Fibroblast of skin of left quadriceps (primary cell): ENCODE data around the gene HSD17B2.
"Not testable (repeated sequence)": the region's sequence is repeated elsewhere in the genome, so short reads cannot be mapped to it uniquely, and the experiment has no call there.

ENCODE experiments used
- DNase-seq, 2 experiments: peaks; one replicate each; pipeline ENCODE4 v3.0.0-alpha.2; 2013; ENCODE audit warnings: low read depth in 2 of 2

The HSD17B2 gene

DNA sequence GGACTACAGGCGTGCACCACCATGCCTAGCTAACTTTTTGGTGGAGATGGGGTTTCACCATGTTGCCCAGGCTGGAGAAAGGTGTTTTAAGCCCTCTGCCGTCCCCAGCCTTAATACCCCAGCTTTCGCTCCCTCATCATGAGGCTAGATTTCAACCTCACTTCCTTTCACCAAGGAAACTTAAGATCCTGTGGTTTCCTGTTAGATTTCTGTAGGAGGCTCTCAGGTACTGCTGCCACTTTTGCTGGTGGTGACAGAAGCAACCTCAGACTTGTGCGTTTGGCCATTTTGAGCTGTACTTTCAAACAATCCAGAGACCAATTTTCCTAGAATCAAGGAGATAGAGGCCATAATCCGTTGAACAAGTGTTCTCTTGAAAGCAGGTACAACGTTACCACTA lies 98.7 kb downstream of the HSD17B2 start:
- DNase-seq: no peak

GRCh38 chr16:82134846-82135245 lies 99.8 kb downstream of the HSD17B2 start:
- no peak for DNase-seq

DNA sequence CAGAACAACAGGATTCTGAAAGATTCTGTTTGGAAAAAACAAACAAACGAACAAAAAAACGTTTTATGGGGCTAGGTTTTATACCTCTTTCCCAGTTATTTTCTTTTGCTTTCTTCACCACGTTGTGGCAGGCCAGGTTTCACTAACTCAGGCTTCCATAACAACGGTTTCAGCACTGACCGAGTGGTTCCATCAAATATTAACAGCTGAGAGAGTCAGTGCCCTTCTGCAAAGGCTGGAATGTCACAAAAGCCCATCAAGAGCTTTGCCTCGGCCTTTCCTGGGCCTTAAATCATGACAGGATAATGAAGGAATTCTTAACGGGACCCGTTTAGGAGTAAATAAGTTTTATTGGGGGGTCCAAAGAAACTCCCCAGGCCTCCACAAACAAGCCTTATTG lies 100.8 kb downstream of the HSD17B2 start:
- no peak for DNase-seq

GRCh38 chr16:82136956-82137821 lies 102.1 kb downstream of the HSD17B2 start:
- DNase-seq: peak; percentile 3 to 4

- DNase-seq: no peak
These were observed 102.7 kb downstream of the HSD17B2 start for GRCh38 chr16:82137822-82138167.

DNA sequence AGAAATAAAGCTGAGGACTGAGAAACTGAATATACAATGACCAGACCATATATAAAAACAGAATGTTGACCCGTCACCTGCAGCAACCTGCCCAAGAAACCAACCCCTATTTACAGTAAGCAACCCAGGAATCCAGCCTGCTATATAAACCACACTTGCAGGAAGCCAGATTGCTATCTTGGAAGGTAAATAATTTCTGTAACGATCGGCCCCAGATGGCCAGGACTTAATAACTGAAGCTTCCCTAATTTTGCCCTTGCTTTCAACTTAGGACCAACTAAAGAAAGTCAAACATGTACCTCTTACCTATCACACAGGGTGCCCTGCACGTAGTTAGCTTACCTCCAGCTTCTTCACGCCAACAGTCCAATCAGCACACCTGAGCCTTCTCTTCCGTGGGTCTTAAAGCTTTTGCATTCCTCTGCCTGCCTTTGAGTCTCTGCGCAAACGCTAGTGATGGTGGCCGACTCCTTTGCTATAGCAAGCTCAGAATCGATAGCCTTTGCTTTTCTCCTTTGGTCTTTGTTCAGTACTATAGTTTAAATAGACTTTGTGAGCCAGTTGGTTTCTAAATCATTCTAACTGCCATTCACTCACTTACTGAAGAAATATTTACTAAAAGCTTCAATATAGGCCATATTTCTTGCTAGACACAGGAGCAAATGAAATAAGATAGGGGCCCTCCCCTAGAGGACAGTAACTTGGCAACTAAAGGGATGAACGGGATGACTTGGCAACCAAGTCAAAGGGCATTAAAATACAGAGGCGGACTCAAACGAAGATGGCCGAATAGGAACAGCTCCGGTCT lies 103.6 kb downstream of the HSD17B2 start:
- DNase-seq: no peak

- not testable (repeated sequence) for DNase-seq
These were observed 104.2 kb downstream of the HSD17B2 start for GRCh38 chr16:82139286-82139571.

- DNase-seq: no peak
These were observed 111.5 kb downstream of the HSD17B2 start for GRCh38 chr16:82146556-82146955.

GRCh38 chr16:82146957-82147356 lies 111.9 kb downstream of the HSD17B2 start:
- DNase-seq: no peak

GRCh38 chr16:82147546-82147945 lies 112.5 kb downstream of the HSD17B2 start:
- DNase-seq: no peak
